Measurements from ENCODE around the gene LARGE2.
"Not testable (repeated sequence)": the region's sequence is repeated elsewhere in the genome, so short reads cannot be mapped to it uniquely, and the experiment has no call there.

LARGE2 gene

DNA sequence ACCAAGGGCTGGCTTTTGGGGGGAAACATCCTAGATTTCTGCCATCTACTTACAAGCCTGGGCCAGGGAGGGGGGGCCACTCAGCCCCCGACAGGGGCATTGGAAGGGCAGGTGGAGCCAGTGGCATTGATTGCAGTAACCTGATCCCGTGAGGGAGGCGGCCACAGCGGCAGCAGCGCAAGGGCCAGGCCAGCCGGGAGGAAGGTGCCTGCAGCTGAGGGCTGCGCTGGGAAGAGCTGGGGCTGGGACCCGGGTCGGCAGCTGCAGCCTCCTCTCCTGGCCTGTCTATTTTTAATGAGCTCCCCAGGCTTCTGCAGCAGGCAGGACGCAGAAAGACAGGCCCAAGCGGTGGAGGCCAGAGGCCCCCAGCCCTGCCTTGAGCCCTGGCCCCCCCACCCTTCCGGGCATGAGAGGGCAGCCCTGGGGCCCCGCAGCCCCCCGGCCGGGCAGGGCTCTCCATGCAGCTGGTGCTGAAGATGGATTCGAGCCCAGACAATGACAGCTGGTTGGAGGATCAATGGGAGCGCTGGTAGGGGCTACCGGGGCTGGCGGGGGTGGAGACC is 26.0 kb upstream of the LARGE2 start:
- no peak for DNase-seq

DNA sequence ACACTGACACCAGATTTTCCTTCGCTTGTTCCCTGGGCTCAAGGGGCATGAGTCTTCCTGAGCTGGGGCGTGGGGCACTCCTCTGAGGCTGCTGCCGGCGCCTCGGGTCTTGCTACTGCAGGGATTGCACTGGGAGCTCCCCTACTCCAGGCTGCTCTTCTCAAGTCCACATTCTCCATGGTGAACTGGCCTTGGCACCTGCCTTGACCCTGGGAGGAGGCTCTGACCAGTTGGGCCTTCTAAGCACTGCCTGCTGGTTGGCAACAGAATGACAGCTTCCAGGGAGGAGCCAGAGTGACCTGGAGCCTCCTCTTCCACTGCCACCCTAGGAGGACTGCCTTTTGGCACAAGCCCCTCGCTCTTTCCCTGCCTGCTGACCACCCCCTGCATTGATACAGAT is 24.9 kb upstream of the LARGE2 start:
- DNase-seq: no peak

DNA sequence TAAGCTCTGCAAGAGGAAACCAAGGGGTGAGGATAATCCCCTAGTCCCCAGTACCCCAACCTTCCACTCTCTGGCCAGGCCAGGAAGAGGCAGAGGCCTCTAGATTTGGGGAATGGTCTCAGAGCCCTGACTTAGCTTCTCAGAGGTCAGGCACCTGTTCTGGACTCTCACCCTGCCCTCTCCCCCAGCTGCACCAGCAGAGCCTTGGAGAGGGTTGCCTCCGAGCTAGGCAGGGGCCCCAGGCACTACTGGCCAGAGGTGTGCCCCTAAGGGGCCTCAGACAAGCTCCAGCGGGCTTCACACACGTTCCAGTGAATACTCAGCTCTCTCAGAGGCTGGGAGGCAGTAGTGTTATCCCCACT is 23.4 kb upstream of the LARGE2 start:
- DNase-seq: no peak

GRCh38 chr11:45899448-45900174 is 22.8 kb upstream of the LARGE2 start:
- DNase-seq: no peak

GRCh38 chr11:45900175-45900800 is 22.2 kb upstream of the LARGE2 start:
- DNase-seq: not testable (repeated sequence)

DNA sequence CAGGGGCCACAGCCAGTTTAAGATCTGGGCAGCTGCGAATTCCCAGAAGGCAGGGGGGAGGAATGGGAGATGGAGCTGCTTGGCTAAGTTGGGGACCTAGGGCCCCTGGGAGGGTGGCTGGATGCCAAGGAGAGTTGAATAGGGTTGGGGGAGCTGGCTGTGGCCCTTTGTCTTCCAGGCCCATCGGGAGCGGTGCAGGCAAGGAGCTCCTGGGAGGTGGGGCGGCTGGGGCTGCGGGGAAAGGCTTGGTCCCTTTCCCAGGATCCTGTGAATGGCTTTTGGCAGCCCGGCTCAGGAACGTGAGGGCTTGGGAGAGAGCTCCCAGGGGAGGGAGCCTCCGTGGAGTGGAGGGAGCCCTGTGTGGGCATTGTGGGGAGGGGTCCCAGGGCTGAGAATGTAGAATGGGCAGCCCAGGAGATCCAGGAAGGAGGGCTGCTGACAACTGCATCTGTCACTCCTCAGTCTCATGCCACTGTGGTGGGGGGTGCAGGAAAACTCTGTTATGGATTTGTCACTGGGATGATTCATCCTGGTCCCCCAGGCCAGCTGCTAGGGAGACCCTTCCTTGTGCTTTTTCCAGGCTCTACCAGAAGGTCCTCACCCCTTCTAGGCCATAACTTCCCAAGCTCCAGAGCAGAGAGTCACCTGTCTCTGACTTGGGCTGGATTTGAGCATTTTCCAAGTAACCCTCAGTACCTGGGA is 21.4 kb upstream of the LARGE2 start:
- no peak for DNase-seq

GRCh38 chr11:45901626-45902025 is 20.8 kb upstream of the LARGE2 start:
- DNase-seq: no peak

GRCh38 chr11:45902452-45903380 is 19.7 kb upstream of the LARGE2 start:
- no peak for DNase-seq

GRCh38 chr11:45904309-45904915 is 18.0 kb upstream of the LARGE2 start:
- no peak for DNase-seq

DNA sequence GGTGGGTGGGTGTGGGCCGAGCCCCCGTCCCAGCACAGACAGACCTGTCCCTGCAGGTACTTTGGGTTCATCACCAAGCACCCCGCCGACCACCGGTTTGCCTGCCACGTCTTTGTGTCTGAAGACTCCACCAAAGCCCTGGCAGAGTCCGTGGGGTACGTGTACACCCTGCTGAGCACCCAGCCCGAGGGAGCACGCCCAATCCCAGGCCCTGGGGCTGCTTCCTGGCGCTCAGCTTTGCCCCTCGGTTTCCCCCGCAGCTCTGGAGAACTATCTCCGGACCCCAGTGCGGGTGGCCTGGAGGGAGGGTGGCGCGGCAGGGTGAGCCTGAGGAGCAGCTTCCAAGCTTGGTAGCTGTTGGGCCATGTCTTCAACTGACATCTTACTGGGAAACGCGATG is 17.4 kb upstream of the LARGE2 start:
- DNase-seq: no peak

DNA sequence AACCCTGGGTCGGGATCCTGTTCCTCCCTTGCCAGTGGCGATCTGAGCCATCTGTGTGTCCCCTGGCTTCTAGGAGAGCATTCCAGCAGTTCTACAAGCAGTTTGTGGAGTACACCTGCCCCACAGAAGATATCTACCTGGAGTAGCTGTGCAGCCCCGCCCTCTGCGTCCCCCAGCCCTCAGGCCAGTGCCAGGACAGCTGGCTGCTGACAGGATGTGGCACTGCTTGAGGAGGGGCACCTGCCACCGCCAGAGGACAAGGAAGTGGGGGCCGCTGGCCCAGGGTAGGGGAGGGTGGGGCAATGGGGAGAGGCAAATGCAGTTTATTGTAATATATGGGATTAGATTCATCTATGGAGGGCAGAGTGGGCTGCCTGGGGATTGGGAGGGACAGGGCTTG is 16.9 kb upstream of the LARGE2 start:
- DNase-seq: not testable (repeated sequence)

DNA sequence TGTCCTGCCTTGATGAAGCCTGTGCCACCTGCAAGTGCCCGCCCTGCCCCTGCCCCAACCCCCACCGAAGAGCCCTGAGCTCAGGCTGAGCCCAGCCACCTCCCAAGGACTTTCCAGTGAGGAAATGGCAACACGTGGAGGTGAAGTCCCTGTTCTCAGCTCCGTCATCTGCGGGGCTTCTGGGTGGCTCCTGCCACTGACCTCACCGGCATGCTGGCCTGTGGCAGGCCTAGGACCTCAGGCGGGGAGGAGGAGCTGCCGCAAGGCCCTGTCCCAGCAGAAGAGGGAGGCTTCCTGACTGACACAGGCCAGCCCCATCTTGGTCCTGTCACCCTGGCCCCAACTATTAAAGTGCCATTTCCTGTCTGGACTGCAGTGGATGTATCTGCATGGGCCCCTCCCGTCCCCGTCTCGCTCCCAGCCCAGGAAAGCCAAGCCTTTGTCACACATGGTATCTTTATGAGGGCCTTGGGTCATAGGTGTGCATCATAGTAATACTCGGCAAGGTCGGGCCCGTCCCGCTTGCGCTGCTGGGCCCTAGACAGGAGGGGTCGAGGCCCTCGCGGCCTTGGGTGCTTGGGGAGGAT is 16.3 kb upstream of the LARGE2 start:
- DNase-seq: no peak

- DNase-seq: no peak
Measured at GRCh38 chr11:45906965-45907611, 15.4 kb upstream of the LARGE2 start, which contains the start of gene FREY1. TSS of gene FREY1 (minus strand) at chr11:45907271. CDS start at chr11:45907245, 26 bp downstream.

DNA sequence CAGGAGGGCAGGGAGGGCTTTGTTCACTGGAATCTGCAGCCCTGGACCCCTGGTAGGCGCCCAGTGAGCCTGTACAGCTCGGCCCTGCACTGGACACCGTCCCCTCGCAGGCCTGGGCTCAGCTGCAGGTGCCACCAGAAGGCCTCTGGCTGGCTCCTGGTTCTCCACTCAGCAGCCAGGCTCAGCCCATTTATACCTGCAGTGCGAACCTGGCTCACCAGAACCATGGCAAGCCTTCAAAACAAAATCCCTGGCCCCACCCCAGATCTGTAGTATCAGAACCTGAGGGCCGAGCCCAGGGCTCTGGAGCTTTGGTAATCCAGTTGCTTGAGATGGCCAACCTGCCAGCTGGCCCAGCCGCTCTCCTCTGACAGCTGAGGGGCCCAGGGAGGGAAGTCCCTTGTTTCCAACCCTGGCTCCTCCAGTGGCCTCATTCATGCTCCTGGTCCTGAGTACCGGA is 14.5 kb upstream of the LARGE2 start:
- no peak for DNase-seq

DNA sequence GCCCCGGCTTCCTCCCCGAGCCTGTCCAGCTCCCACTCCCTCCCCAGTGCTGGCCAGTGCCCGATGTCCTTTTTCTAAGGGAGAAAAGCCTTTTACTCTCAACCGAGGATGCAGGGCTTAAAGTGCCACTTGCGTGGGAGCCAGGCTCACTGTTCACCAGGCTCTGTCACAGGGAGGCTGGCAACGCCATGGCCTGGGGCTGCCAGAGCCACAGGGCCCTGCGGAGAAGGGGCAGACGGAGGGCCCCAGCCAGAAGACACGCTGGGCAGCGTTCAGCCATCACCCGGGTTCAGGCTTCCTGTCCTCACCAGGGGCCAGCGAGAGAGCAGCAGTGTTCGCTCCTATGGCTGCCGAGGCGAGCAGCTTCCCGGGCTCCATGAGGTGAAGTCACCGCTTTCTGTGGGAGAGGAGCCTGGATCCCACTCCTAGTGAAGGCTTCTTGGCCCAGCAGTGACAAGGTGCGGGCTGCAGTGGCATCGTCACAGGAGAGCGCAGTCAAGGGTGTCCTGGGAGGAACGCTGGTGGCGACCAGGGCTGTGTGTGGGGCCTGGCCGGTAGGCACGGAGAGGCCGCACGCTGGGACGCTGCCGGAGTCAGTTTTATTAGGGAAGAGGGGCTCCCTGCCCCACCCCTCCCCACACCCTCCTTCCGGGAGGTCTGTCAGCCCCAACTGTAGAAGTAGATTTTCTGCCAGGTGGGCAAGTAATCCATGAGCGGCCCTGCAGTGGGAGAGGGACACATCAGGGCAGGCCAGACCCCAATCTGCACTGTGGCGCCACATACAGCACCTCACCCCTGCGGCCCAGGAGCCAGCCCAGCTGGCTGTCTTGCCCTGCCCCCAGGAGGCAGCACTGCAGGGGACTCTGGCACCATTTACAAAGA is 12.6 kb upstream of the LARGE2 start:
- DNase-seq: no peak

- DNase-seq: no peak
Measured at GRCh38 chr11:45910623-45911022, 11.8 kb upstream of the LARGE2 start.

- DNase-seq: no peak
Measured at GRCh38 chr11:45913514-45913913, 8.9 kb upstream of the LARGE2 start.

DNA sequence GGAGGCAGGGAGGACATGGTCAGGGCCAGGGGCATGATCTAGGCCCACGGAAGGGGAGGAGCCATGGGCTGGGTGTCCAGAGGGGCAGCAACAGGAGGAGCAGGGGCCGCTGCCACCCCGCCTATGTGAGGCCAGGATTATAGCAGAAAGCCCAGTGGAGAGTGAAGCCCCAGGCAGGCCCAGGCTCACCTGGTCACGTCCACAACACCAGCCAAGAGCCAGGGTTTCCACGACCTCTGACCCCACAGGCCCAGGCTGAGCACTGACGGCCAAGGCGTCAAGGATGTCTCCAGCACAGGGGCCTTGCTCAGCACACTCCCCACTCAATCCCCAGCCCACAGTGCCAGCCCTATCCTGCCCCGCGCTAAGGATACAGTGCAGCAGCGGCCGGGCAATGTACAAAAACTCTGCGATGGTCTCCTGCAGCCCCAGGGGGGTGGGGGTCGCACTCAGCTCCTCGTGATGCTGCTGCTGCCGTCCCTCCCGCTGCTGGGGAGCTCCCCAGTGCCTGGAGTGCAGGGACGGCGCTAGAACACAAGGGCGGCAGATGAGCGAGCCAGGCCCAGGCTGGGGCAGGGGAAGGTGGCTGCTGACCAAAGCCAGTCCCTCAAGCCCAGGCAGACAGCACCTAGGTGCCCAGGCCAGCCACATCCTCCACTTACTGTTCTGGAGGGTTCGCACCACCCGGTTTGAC is 8.4 kb upstream of the LARGE2 start:
- no peak for DNase-seq

DNA sequence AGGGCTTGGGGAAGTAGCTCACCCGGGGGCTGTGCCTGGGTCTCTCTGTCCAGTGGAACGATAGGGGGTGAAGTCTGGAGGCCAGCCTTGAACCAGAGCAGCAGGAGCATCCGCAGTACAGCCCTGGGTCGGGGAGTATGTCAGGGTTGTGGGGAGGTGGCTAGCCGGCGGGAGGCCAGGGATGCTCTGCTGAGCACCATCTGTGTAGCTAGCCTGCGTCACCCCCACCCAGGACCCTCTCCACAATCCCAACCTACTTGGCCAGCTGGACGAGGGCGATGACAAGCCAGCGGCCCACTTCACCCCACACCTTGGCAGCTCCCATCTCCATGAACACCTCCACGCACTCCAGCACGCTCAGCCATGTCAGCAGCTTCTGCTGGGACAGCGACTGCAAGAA is 7.0 kb upstream of the LARGE2 start:
- no peak for DNase-seq

DNA sequence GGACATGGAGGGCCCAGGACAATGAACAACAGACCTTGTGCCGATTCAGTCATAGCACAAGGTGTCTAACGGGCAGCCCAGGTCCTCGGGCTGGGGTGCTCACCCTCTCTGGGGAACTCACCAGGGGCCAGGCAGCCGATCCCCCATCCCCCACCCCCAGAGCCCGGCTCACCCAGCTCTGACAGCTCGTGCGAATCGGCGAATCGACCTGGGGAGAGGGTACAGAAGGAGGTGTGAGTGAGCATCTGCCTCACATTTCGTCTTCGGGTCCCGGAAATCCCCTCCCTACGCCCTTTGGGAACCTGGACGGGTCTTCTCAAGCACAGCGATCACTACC is 5.2 kb upstream of the LARGE2 start:
- no peak for DNase-seq

Measured in cortex of kidney (tissue), 1 donor.